SU-DHL-6 (cell line): ENCODE measurements around the gene CDK14.

Source experiments
- H2AFZ ChIP-seq: fragments of 200-600 bp; sonication (generic); 2 replicates; pipeline ENCODE4 v1.6.1; 2014; ENCODE audit warnings: low read depth, mild to moderate bottlenecking, moderate library complexity, mixed read lengths, antibody characterized with exemption, low read length; ENCODE audit not compliant: severe bottlenecking
- H3F3A ChIP-seq: fragments of 200-600 bp; shearing (Covaris generic); 2 replicates; pipeline ENCODE4 v1.6.0; 2016; ENCODE audit warnings: antibody characterized with exemption, mild to moderate bottlenecking; ENCODE audit not compliant: insufficient read depth
- H3K27ac ChIP-seq: fragments of 200-600 bp; sonication (generic); 2 replicates; pipeline ENCODE4 v1.5.1; 2016; ENCODE audit warnings: low read depth, mild to moderate bottlenecking, low read length, moderate library complexity, mixed read lengths
- H3K27me3 ChIP-seq: fragments of 200-600 bp; sonication (generic), shearing (Covaris generic); 2 replicates; pipeline ENCODE4 v1.6.0; 2014; ENCODE audit warnings: mild to moderate bottlenecking, low read length
- H3K36me3 ChIP-seq: fragments of 200-600 bp; sonication (generic); 2 replicates; pipeline ENCODE4 v1.6.1; 2014; ENCODE audit warnings: mild to moderate bottlenecking, low read length, mixed read lengths
- H3K4me2 ChIP-seq: fragments of 300-600, 200-600 bp; shearing (Covaris generic), sonication (generic); 2 replicates; pipeline ENCODE4 v1.6.0; 2014; ENCODE audit warnings: low read length, low read depth, mild to moderate bottlenecking; ENCODE audit not compliant: poor library complexity, severe bottlenecking
- H3K4me3 ChIP-seq: fragments of 200-600 bp; sonication (generic); 2 replicates; pipeline ENCODE4 v1.5.1; 2014; ENCODE audit warnings: antibody characterized with exemption, low read length, mild to moderate bottlenecking, mixed read lengths; ENCODE audit not compliant: insufficient read depth, poor library complexity, severe bottlenecking
- H3K79me2 ChIP-seq: fragments of 200-600 bp; sonication (generic); 2 replicates; pipeline ENCODE4 v1.6.1; 2014; ENCODE audit warnings: mild to moderate bottlenecking, low read length, moderate library complexity; ENCODE audit not compliant: insufficient read depth
- H3K9ac ChIP-seq: fragments of 200-600 bp; sonication (generic); 2 replicates; pipeline ENCODE4 v1.7.0; 2014; ENCODE audit warnings: mild to moderate bottlenecking, low read length
- H3K9me2 ChIP-seq: fragments of 200-600 bp; sonication (generic); replicated peaks from 2 replicates; pipeline ENCODE4 v1.6.1; 2014; ENCODE audit warnings: low read length; ENCODE audit not compliant: insufficient read depth
- H3K9me3 ChIP-seq: fragments of 200-600 bp; sonication (generic); 2 replicates; pipeline ENCODE4 v1.6.1; 2014; ENCODE audit warnings: low read length, mixed read lengths; ENCODE audit not compliant: insufficient read depth
- H4K20me1 ChIP-seq: fragments of 200-600 bp; sonication (generic); 2 replicates; pipeline ENCODE4 v1.6.1; 2014; ENCODE audit warnings: low read depth, mild to moderate bottlenecking, antibody characterized with exemption, low read length, moderate library complexity, mixed read lengths
- EZH2phosphoT487 ChIP-seq: fragments of 200-600 bp; sonication (generic), shearing (Covaris generic); conservative IDR thresholded peaks from 2 replicates; pipeline ENCODE4 v1.6.1; 2018; ENCODE audit warnings: mild to moderate bottlenecking, antibody characterized with exemption, low read length, moderate library complexity, mixed read lengths
- TF ChIP-seq, protein P1 (sequence below): fragments of 200-600 bp; sonication (generic); IDR thresholded peaks from one replicate; pipeline ENCODE4 v1.5.1; 2017; ENCODE audit warnings: antibody characterized with exemption, mild to moderate bottlenecking, low read length, moderate library complexity; ENCODE audit not compliant: insufficient read depth, poor library complexity, severe bottlenecking

CDK14 gene

DNA sequence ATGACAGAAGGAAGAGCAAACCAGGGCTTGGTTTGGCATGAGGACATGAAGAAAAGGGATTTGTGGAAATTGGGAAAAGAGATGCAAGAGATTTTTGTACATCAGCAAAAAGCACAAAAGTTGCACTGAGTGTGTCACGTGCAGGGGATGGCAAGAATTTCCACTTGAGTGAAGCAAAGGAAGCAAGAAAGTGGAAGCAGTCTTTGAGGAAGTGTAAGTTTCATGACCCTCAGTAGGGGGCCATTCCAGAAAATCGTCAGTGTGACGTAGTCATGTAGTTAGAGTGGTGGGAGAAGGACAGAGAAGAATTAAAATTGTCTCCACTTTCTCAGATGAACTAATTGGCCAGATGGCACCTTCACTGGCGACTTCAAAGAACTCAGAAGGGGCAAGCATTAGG, 544.9 kb downstream of the CDK14 start:
- 0 out of 2 replicates have a peak, but pooled peaks cover 4% of the 10 kb centered on the region for H3K36me3 ChIP-seq
- H3F3A ChIP-seq = peaks cover 17% of the 10 kb centered on the region
- no peak overlapping the region for H3K9ac ChIP-seq
- H3K4me2 ChIP-seq = peak overlapping the region; percentile 34
- no peaks in the 10 kb centered on the region for H3K9me2 ChIP-seq
- no peaks in the 10 kb centered on the region for H3K27me3 ChIP-seq
- H3K4me3 ChIP-seq = no peak overlapping the region
- peak overlapping the region; percentile 60 for H3K27ac ChIP-seq
- H3K79me2 ChIP-seq = no peaks in the 10 kb centered on the region
- H2AFZ ChIP-seq = no peak overlapping the region
- TF ChIP-seq, protein P1, sequence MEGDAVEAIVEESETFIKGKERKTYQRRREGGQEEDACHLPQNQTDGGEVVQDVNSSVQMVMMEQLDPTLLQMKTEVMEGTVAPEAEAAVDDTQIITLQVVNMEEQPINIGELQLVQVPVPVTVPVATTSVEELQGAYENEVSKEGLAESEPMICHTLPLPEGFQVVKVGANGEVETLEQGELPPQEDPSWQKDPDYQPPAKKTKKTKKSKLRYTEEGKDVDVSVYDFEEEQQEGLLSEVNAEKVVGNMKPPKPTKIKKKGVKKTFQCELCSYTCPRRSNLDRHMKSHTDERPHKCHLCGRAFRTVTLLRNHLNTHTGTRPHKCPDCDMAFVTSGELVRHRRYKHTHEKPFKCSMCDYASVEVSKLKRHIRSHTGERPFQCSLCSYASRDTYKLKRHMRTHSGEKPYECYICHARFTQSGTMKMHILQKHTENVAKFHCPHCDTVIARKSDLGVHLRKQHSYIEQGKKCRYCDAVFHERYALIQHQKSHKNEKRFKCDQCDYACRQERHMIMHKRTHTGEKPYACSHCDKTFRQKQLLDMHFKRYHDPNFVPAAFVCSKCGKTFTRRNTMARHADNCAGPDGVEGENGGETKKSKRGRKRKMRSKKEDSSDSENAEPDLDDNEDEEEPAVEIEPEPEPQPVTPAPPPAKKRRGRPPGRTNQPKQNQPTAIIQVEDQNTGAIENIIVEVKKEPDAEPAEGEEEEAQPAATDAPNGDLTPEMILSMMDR = no peak
- no peak for TF ChIP-seq EZH2phosphoT487
- H4K20me1 ChIP-seq = no peaks in the 10 kb centered on the region
- no peaks in the 10 kb centered on the region for H3K9me3 ChIP-seq

DNA sequence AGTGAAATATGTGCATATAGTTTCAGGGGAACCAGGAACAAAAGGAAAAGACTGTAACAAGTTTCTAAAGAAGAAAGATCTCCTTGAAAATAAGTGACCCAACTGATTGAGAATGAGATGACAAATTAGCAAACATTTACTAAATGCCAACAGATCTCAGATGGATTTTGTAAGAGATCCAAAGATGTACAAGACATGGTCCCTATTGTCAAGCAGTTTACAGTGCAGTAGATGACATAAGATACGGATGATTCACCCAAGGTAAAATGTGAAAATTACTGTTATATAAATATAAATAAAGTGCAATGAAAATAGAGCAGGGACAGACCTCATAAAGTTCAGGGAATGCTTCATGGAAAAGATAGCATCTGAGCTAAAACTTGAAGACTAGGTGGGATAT, 546.6 kb downstream of the CDK14 start:
- Histone ChIP-seq H3K79me2 (no peaks in the 10 kb centered on the region), H3K9me2 (no peaks in the 10 kb centered on the region), H3K9me3 (no peaks in the 10 kb centered on the region), H3K36me3 (0 out of 2 replicates have a peak, but pooled peaks cover 4% of the 10 kb centered on the region), H3K27me3 (no peaks in the 10 kb centered on the region), H3F3A (peaks cover 13% of the 10 kb centered on the region), H3K4me3 (no peak overlapping the region), H3K9ac (no peak overlapping the region), H3K4me2 (no peak overlapping the region), H3K27ac (no peak overlapping the region), H4K20me1 (no peaks in the 10 kb centered on the region), H2AFZ (no peak overlapping the region)
- TF ChIP-seq EZH2phosphoT487 = no peak
- TF ChIP-seq, protein P1 = no peak

DNA sequence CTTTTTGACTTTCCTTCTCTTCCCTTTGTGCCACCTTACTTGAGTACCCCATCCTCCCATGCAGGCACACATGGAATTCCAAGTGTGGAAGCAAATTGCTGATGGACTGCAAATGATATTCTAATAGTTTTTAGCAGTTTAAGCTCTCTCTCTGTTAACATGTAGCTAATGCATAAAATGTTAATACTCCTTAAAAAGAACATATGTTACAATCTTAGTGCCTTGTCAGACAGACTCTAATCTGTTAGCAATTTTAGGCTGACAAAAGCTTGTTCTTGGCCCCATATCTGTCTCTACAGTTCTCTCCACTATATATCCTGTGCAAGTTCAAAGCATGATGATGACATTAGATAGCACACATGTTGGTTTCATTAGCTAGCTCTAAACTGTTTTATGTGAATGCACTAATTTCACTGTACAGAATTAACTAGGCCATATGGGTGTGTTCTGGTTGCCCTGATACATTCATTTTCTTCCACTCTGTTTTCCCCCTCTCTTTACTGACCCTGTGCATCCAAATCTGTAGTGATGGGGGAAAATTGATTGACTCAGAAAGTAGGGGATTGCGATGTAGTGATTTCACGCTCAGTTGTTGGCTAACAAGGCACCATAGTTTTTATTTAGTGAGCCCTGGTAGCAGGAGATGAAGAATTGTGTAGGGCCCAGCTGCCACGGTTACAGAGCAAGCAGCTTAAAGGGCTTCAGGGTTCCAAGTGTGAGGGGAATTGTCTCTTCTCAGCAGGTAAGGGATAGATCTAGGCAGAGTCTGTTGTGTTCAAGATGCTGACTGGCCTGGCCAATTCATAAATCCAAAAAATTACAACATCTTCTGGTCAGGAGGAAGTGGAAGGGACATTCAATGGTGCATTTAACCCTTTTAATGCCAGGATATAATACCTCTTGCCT, 553.5 kb downstream of the CDK14 start:
- Histone ChIP-seq H3K9me3 (no peaks in the 10 kb centered on the region), H3K9ac (no peak overlapping the region), H3K9me2 (no peaks in the 10 kb centered on the region), H3K4me2 (no peak overlapping the region), H3K4me3 (no peak overlapping the region), H3K27me3 (no peaks in the 10 kb centered on the region), H3K79me2 (no peaks in the 10 kb centered on the region; the same call in 1 of the 2 replicates), H2AFZ (no peak overlapping the region), H4K20me1 (no peaks in the 10 kb centered on the region), H3F3A (no peaks in the 10 kb centered on the region), H3K36me3 (no peaks in the 10 kb centered on the region), H3K27ac (no peak overlapping the region)
- no peak for TF ChIP-seq EZH2phosphoT487
- TF ChIP-seq, protein P1 = no peak
